Lower leg skin (tissue), 3 donors: ENCODE results near the gene SMAD1.

Source experiments
- CTCF ChIP-seq, 3 donors: fragments of 450-650 bp; IDR thresholded peaks; one replicate each; pipeline ENCODE4 v1.5.1; 2016; ENCODE audit warnings: antibody characterized with exemption in 3 of 3, mild to moderate bottlenecking in 3 of 3, moderate library complexity in 2 of 3
- POLR2A ChIP-seq, 2 donors: fragments of 450-650 bp; IDR thresholded peaks; one replicate each; pipeline ENCODE4 v1.6.1; 2016 to 2017; ENCODE audit warnings: antibody characterized with exemption in 2 of 2, mild to moderate bottlenecking in 1 of 2, moderate library complexity in 1 of 2

GRCh38 chr4:145533961-145534360 lies 52.3 kb downstream of the SMAD1 start:
- TF ChIP-seq CTCF (IDR thresholded peaks at IDR 0.05) (no peak), POLR2A (IDR thresholded peaks at IDR 0.05) (no peak)
